ENCODE measurements around the gene EXOC6. TPM values are rescaled to one million over a fixed set of nuclear protein-coding genes. Genes with fewer than 3 reads are reported as not detected.
"Not testable (repeated sequence)": the region's sequence is repeated elsewhere in the genome, so short reads cannot be mapped to it uniquely, and the experiment has no call there.

Gene EXOC6
- polyA plus RNA-seq, 1 donor, result 20.3 TPM

DNA sequence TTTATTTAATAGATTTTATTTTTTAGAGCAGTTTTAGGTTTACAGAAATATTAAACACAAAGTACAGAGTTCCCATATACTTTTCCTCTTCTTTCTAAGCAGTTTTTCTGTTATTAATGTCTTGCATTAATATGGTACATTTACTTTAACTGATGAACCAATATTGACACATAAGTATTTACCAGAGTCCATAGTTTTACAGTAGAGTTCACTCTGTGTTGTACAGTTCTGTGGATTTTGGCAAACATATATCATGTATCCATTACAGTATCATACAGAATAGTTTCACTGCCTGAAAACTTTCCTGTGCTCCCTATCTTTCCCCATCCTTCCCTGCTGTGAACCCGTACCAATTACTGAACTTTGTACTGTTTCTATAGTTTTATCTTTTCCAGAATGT, 55.3 kb downstream of the EXOC6 start:
- H3K27ac ChIP-seq (ENCODE audit: low read length), result no peak overlapping the region
- no peaks in the 10 kb centered on the region for H3K27me3 ChIP-seq (ENCODE audit: control insufficient read depth, insufficient read depth, low read length)
- H3K36me3 ChIP-seq (ENCODE audit: control insufficient read depth, insufficient read depth, low read length), result no peaks in the 10 kb centered on the region
- 40% methylated on average over 1 of the region's 1 CpG for WGBS (ENCODE audit: insufficient coverage, low lambda C conversion rate)
- H3K4me1 ChIP-seq (ENCODE audit: control insufficient read depth, insufficient read depth, low read length), result no peaks in the 10 kb centered on the region
- no peak for DNase-seq
- no peak overlapping the region for H3K4me3 ChIP-seq (ENCODE audit: low read length)
- no peaks in the 10 kb centered on the region for H3K9me3 ChIP-seq (ENCODE audit: control insufficient read depth, low read depth, low read length)

DNA sequence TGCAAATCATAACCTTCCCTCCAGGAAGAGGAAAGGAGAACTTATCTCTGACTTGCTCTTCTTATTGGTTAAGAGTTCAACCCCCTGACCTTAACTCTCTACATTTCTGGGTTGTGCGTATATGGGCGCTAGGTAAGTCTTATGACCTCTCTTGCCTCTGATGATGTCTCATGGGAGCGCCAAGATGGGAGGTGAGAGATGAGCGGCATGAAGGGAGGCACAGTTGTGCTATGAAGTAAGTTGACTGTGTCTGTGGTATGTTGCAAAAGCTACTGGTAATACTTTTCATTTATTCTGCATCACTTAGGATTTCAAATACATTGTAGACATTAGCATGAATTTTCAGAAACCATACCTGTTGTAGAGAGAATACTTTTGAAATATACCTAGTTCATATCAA, 59.0 kb downstream of the EXOC6 start:
- WGBS (ENCODE audit: insufficient coverage, low lambda C conversion rate), result 67% methylated on average over 2 of the region's 4 CpGs
- DNase-seq, result no peak
- H3K27ac ChIP-seq (ENCODE audit: low read length), result no peak overlapping the region
- H3K4me1 ChIP-seq (ENCODE audit: control insufficient read depth, insufficient read depth, low read length), result no peaks in the 10 kb centered on the region
- no peak overlapping the region for H3K4me3 ChIP-seq (ENCODE audit: low read length)
- no peaks in the 10 kb centered on the region for H3K9me3 ChIP-seq (ENCODE audit: control insufficient read depth, low read depth, low read length)
- no peaks in the 10 kb centered on the region for H3K27me3 ChIP-seq (ENCODE audit: control insufficient read depth, insufficient read depth, low read length)
- no peaks in the 10 kb centered on the region for H3K36me3 ChIP-seq (ENCODE audit: control insufficient read depth, insufficient read depth, low read length)

DNA sequence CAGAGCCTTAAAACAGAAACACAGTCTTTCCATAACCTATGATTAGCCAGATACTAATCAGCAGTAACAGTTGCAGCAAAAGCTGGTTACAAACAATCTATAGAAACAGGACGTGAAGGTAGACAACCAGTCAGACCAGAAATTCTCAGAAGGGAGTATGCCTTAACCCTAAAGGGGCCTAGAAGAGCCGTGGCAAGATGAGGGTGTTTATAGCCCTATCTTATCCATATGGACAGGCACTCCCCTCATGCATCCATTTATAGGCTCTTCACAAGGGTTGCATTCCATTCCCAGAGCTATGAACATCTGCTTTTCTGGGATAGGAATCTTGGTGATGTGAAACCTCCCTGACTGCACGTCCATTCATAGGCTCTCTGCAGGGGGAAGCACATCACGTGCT, 64.3 kb downstream of the EXOC6 start:
- WGBS (ENCODE audit: insufficient coverage, low lambda C conversion rate), result no CpG with 5 or more reads among the region's 4 CpGs
- H3K27me3 ChIP-seq (ENCODE audit: control insufficient read depth, insufficient read depth, low read length); H3K4me1 ChIP-seq (ENCODE audit: control insufficient read depth, insufficient read depth, low read length); H3K4me3 ChIP-seq (ENCODE audit: low read length); H3K27ac ChIP-seq (ENCODE audit: low read length); DNase-seq; H3K9me3 ChIP-seq (ENCODE audit: control insufficient read depth, low read depth, low read length); H3K36me3 ChIP-seq (ENCODE audit: control insufficient read depth, insufficient read depth, low read length): not testable (repeated sequence)

DNA sequence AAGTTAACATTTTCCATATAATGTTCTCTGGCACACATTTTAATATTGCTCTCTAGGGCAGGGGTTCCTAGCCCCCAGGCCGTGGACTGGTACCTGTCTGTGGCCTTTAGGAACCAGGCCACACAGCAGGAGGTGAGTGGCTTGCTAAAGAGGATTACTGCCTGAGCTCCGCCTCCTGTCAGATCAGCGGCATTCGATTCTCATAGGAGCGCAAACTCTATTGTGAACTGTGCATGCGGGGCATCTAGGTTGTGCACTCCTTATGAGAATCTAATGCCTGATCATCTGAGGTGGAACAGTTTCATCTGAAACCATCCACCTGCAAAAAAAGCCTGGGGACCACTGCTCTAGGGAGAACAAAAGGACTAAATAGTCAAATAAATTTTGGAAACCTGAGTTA, 65.7 kb downstream of the EXOC6 start:
- Histone ChIP-seq H3K27me3 (ENCODE audit: control insufficient read depth, insufficient read depth, low read length) (no peaks in the 10 kb centered on the region), H3K27ac (ENCODE audit: low read length) (no peak overlapping the region), H3K36me3 (ENCODE audit: control insufficient read depth, insufficient read depth, low read length) (peaks cover 2% of the 10 kb centered on the region), H3K4me3 (ENCODE audit: low read length) (no peak overlapping the region), H3K4me1 (ENCODE audit: control insufficient read depth, insufficient read depth, low read length) (no peaks in the 10 kb centered on the region), H3K9me3 (ENCODE audit: control insufficient read depth, low read depth, low read length) (no peaks in the 10 kb centered on the region)
- DNase-seq, result no peak
- WGBS (ENCODE audit: insufficient coverage, low lambda C conversion rate), result no CpG with 5 or more reads among the region's 6 CpGs

DNA sequence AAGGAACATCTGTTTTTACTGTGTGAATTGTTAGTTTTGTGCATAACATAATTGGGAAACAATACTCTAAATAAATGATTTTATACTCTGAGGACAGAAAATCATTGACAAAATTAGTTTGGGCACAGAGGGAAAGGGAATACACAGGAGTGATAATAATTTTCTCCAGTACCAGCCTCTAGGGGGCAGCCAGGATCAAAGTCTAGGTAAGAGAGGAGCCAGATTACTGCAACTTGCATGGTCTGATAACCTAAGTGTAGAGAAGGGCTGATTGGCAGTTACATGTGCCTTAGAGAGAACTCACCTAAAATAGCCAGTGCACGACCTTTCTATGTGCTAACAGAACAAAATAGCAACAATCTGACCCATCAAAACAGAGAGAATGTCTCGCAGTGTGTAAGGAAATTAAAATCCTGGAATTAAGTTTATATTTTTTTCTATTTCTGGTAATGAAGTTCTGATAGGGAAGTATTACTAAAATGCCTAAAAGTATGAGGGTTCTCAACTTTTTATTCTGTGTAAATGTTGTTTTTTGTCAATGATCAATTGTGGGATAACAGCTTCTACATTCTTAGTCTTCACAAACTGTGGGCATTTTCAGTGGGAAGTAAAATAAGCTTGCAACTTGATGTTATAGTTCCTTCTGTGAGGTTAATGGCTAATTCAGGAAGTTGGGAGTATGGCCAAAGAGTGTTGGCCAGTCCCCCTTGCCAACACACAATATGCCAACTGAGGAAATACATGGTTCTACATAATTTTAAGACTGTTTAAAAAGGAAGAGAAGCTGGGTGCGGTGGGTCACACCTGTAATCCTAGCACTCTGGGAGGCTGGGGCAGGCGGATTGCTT, 66.4 kb downstream of the EXOC6 start:
- Histone ChIP-seq H3K27ac (ENCODE audit: low read length) (no peak overlapping the region), H3K9me3 (ENCODE audit: control insufficient read depth, low read depth, low read length) (no peaks in the 10 kb centered on the region), H3K4me1 (ENCODE audit: control insufficient read depth, insufficient read depth, low read length) (no peaks in the 10 kb centered on the region), H3K36me3 (ENCODE audit: control insufficient read depth, insufficient read depth, low read length) (peaks cover 2% of the 10 kb centered on the region), H3K4me3 (ENCODE audit: low read length) (no peak overlapping the region), H3K27me3 (ENCODE audit: control insufficient read depth, insufficient read depth, low read length) (no peaks in the 10 kb centered on the region)
- no CpG with 5 or more reads among the region's 4 CpGs for WGBS (ENCODE audit: insufficient coverage, low lambda C conversion rate)
- DNase-seq, result peak; percentile 37 to 53

DNA sequence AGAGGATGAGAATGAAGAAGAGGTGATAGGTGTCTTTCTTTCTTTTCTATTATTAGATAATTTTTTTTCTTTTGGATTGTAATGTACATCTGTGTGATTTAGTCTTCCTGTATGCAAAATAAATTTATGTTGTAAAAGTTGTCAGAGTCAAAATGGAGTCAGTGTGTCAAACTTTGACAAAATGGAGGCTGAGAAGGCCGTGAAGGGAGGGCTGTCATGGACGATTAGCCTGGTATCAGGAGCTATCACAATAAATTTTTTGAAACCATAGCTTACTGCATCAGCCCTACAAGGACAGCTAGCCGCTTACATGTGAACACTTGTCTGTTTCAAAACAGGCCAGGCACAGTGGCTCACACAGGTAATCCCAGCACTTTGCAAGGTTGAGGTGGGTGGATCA, 67.6 kb downstream of the EXOC6 start:
- H3K27ac ChIP-seq (ENCODE audit: low read length), result no peak overlapping the region
- no peaks in the 10 kb centered on the region for H3K4me1 ChIP-seq (ENCODE audit: control insufficient read depth, insufficient read depth, low read length)
- H3K4me3 ChIP-seq (ENCODE audit: low read length), result no peak overlapping the region
- peaks cover 2% of the 10 kb centered on the region for H3K9me3 ChIP-seq (ENCODE audit: control insufficient read depth, low read depth, low read length)
- H3K27me3 ChIP-seq (ENCODE audit: control insufficient read depth, insufficient read depth, low read length), result no peaks in the 10 kb centered on the region
- peaks cover 2% of the 10 kb centered on the region for H3K36me3 ChIP-seq (ENCODE audit: control insufficient read depth, insufficient read depth, low read length)
- WGBS (ENCODE audit: insufficient coverage, low lambda C conversion rate), result no CpG with 5 or more reads among the region's 3 CpGs
- DNase-seq, result no peak

DNA sequence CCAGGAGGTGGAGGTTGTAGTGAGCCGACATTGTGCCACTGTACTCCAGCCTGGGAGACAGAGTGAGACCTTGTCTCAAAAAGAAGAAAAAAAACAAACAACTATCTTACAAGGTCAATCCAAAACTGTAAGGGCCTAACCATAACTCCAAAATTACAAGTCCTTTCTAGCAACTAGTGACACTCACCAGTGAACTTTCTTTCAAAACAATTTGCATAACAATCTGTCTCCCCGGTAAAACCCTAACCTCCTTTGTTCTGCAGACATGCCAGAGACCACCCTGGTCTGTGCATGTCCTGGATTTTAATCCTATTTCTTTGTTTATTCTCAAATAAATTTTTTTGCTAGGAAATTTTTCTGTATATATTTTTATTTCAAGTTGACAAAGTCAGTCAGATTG, 68.1 kb downstream of the EXOC6 start:
- 79% methylated on average over 2 of the region's 2 CpGs for WGBS (ENCODE audit: insufficient coverage, low lambda C conversion rate)
- H3K36me3 ChIP-seq (ENCODE audit: control insufficient read depth, insufficient read depth, low read length), result peaks cover 2% of the 10 kb centered on the region

GRCh38 chr10:92918603-92919002, 70.3 kb downstream of the EXOC6 start:
- H3K36me3 ChIP-seq (ENCODE audit: control insufficient read depth, insufficient read depth, low read length), result peaks cover 2% of the 10 kb centered on the region
- no peaks in the 10 kb centered on the region for H3K27me3 ChIP-seq (ENCODE audit: control insufficient read depth, insufficient read depth, low read length)
- WGBS (ENCODE audit: insufficient coverage, low lambda C conversion rate), result no CpG with 5 or more reads among the region's 3 CpGs
- no peaks in the 10 kb centered on the region for H3K4me1 ChIP-seq (ENCODE audit: control insufficient read depth, insufficient read depth, low read length)
- H3K4me3 ChIP-seq (ENCODE audit: low read length), result no peak overlapping the region
- DNase-seq, result no peak
- no peak overlapping the region for H3K27ac ChIP-seq (ENCODE audit: low read length)
- peaks cover 10% of the 10 kb centered on the region for H3K9me3 ChIP-seq (ENCODE audit: control insufficient read depth, low read depth, low read length)

More for the DNA sequence above, 68.1 kb downstream of the EXOC6 start:
- H3K27ac ChIP-seq (ENCODE audit: low read length), result no peak overlapping the region
- peaks cover 8% of the 10 kb centered on the region for H3K9me3 ChIP-seq (ENCODE audit: control insufficient read depth, low read depth, low read length)
- no peaks in the 10 kb centered on the region for H3K4me1 ChIP-seq (ENCODE audit: control insufficient read depth, insufficient read depth, low read length)
- H3K27me3 ChIP-seq (ENCODE audit: control insufficient read depth, insufficient read depth, low read length), result no peaks in the 10 kb centered on the region
- no peak overlapping the region for H3K4me3 ChIP-seq (ENCODE audit: low read length)
- DNase-seq, result no peak

- no peaks in the 10 kb centered on the region for H3K27me3 ChIP-seq (ENCODE audit: control insufficient read depth, insufficient read depth, low read length)
- H3K36me3 ChIP-seq (ENCODE audit: control insufficient read depth, insufficient read depth, low read length), result peaks cover 2% of the 10 kb centered on the region
- DNase-seq, result no peak
- H3K27ac ChIP-seq (ENCODE audit: low read length), result no peak overlapping the region
- no peak overlapping the region for H3K4me3 ChIP-seq (ENCODE audit: low read length)
- H3K4me1 ChIP-seq (ENCODE audit: control insufficient read depth, insufficient read depth, low read length), result no peaks in the 10 kb centered on the region
- peaks cover 10% of the 10 kb centered on the region for H3K9me3 ChIP-seq (ENCODE audit: control insufficient read depth, low read depth, low read length)
Measured at GRCh38 chr10:92920866-92921265, 72.5 kb downstream of the EXOC6 start.

DNA sequence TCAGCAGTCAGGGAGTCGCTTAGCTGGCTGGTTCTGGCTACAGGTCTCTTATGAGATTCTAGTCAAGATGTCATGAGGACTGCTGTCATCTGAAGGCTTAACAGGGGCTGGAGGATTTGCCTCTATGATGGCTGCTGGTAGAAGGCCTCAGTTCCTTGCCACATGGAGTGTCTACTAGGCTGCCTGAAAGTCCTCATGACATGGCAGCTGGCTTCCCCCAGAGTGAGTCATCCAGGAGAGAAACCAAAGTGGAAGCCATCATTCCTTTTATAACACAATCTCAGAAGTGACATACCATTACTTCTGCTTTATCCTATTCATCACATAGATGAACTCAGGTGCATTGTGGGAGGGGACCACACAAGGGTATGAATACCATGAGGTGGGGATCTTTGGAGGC, 75.1 kb downstream of the EXOC6 start:
- no peak overlapping the region for H3K4me3 ChIP-seq (ENCODE audit: low read length)
- H3K27ac ChIP-seq (ENCODE audit: low read length), result no peak overlapping the region
- DNase-seq, result no peak
- no CpG with 5 or more reads among the region's 1 CpG for WGBS (ENCODE audit: insufficient coverage, low lambda C conversion rate)
- no peaks in the 10 kb centered on the region for H3K4me1 ChIP-seq (ENCODE audit: control insufficient read depth, insufficient read depth, low read length)
- peaks cover 10% of the 10 kb centered on the region for H3K9me3 ChIP-seq (ENCODE audit: control insufficient read depth, low read depth, low read length)
- H3K27me3 ChIP-seq (ENCODE audit: control insufficient read depth, insufficient read depth, low read length), result no peaks in the 10 kb centered on the region
- H3K36me3 ChIP-seq (ENCODE audit: control insufficient read depth, insufficient read depth, low read length), result no peaks in the 10 kb centered on the region

- Histone ChIP-seq H3K27ac (ENCODE audit: low read length) (no peak overlapping the region), H3K9me3 (ENCODE audit: control insufficient read depth, low read depth, low read length) (no peaks in the 10 kb centered on the region), H3K27me3 (ENCODE audit: control insufficient read depth, insufficient read depth, low read length) (no peaks in the 10 kb centered on the region), H3K36me3 (ENCODE audit: control insufficient read depth, insufficient read depth, low read length) (peaks cover 2% of the 10 kb centered on the region), H3K4me3 (ENCODE audit: low read length) (no peak overlapping the region), H3K4me1 (ENCODE audit: control insufficient read depth, insufficient read depth, low read length) (no peaks in the 10 kb centered on the region)
- DNase-seq, result no peak
- no CpG with 5 or more reads among the region's 5 CpGs for WGBS (ENCODE audit: insufficient coverage, low lambda C conversion rate)
Measured at GRCh38 chr10:92929896-92930295, 81.6 kb downstream of the EXOC6 start.
